Right cardiac atrium (tissue), 5 donors: Measurements from ENCODE around the gene MFAP1. TPM values are rescaled to one million over a fixed set of nuclear protein-coding genes. Genes with fewer than 3 reads are reported as not detected.

ENCODE experiments used
- ATAC-seq, 2 donors: fragments of 200-7000 bp; cut with Tn5 transposase; one replicate each; pipeline versions ENCODE4 v1.8.0 to v1.9.1; 2020; ENCODE audit warnings: moderate library complexity in 2 of 2, mild to moderate bottlenecking in 1 of 2
- DNase-seq, 3 donors: peaks; one replicate each; pipeline ENCODE4 v3.0.0-alpha.2; 2020
- H3K27ac ChIP-seq: one replicate; pipeline ENCODE4 v1.5.1; 2013; ENCODE audit warnings: mild to moderate bottlenecking, low read length, control low read depth, moderate library complexity
- H3K27me3 ChIP-seq: one replicate; pipeline ENCODE4 v1.6.1; 2013; ENCODE audit not compliant: control insufficient read depth, insufficient read depth
- H3K4me1 ChIP-seq: one replicate; pipeline ENCODE4 v1.6.1; 2013; ENCODE audit warnings: low read length; ENCODE audit not compliant: control insufficient read depth, insufficient read depth
- H3K4me3 ChIP-seq: one replicate; pipeline ENCODE4 v1.5.1; 2013; ENCODE audit warnings: low read length, control low read depth
- H3K9me3 ChIP-seq: one replicate; pipeline ENCODE4 v1.6.1; 2013; ENCODE audit warnings: low read length; ENCODE audit not compliant: control insufficient read depth
- WGBS: extraction: QIAGEN DNeasy Blood & Tissue Kit; methylation state at CpG from one replicate; pipeline ENCODE4 v1.1.7; 2013; 5-methylcytosine and 5-hydroxymethylcytosine counted together
- intact Hi-C, 4 donors: fragments of 100-400 bp; cut with DNase I; formaldehyde crosslinking; loops; one replicate each; pipeline versions ENCODE4 v1.11.0 to v1.14.0; 2022 to 2023
- polyA plus RNA-seq: library from polyadenylated mRNA; stranded (reverse); fragments of 200-250 nt; gene quantifications from one replicate; pipeline ENCODE4 v1.2.3, GENCODE V29; 2013
- total RNA-seq, 4 donors: library from RNA; stranded (reverse); fragmentation: NEBNext Ultra II Directional; extraction: Animal tissue kit (Norgen Biotek cat#: 25700); gene quantifications; one replicate each; pipeline ENCODE4 v1.2.1, GENCODE V29; 2021
- donor health status: healthy with polysubstance abuse.
- donor health status: DM: no; HTN: yes; CAD: no.
- donor health status: DM: no; HTN: no; CAD: no.
- donor health status: DM: no; HTN: yes; CAD: no; lungs with severe emphysema.
- donor health status: DM: yes; HTN: yes; CAD: no.

Gene MFAP1
- total and polyA plus RNA-seq, 5 donors, result 17.4 to 21.2 (median 19.7) TPM

GRCh38 chr15:43795197-43795596, 29.3 kb downstream of the MFAP1 start:
- Histone ChIP-seq H3K27me3 (no peaks in the 10 kb centered on the region), H3K9me3 (no peaks in the 10 kb centered on the region), H3K27ac (peak overlapping the region; percentile 71), H3K4me3 (no peak overlapping the region), H3K4me1 (peaks cover 32% of the 10 kb centered on the region)
- no peak for DNase-seq
- WGBS, result 88% methylated on average over 2 of the region's 2 CpGs
- ATAC-seq, result no peak
- intact Hi-C loops, result no loop called here

- peak in 1 of 2 donors; percentile 5 for ATAC-seq
- peak in 2 of 3 donors; percentile 38 to 64 for DNase-seq
- Histone ChIP-seq H3K4me1 (peaks cover 27% of the 10 kb centered on the region), H3K9me3 (no peaks in the 10 kb centered on the region), H3K27me3 (no peaks in the 10 kb centered on the region), H3K27ac (peak overlapping the region; percentile 71), H3K4me3 (no peak overlapping the region)
- 51% methylated on average over 9 of the region's 9 CpGs for WGBS
- intact Hi-C loops, result no loop called here
Measured at GRCh38 chr15:43794269-43795037, 30.0 kb downstream of the MFAP1 start.

DNA sequence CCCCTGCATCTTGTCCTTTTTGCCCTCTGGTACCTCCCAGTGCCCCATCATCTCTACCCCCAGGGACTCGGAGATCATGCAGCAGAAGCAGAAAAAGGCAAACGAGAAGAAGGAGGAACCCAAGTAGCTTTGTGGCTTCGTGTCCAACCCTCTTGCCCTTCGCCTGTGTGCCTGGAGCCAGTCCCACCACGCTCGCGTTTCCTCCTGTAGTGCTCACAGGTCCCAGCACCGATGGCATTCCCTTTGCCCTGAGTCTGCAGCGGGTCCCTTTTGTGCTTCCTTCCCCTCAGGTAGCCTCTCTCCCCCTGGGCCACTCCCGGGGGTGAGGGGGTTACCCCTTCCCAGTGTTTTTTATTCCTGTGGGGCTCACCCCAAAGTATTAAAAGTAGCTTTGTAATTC, 30.8 kb downstream of the MFAP1 start:
- H3K27ac ChIP-seq, result peak overlapping the region; percentile 97
- no peak for ATAC-seq
- intact Hi-C loops, result no loop called here
- H3K4me1 ChIP-seq, result peaks cover 27% of the 10 kb centered on the region
- no peaks in the 10 kb centered on the region for H3K9me3 ChIP-seq
- no peaks in the 10 kb centered on the region for H3K27me3 ChIP-seq
- WGBS, result 72% methylated on average over 10 of the region's 10 CpGs
- peak overlapping the region; percentile 74 for H3K4me3 ChIP-seq
- peak in 1 of 3 donors; percentile 61 for DNase-seq

GRCh38 chr15:43792761-43793476, 31.6 kb downstream of the MFAP1 start:
- peak in 1 of 2 donors; percentile 48 for ATAC-seq
- H3K4me3 ChIP-seq, result peak overlapping the region; percentile 74
- H3K27ac ChIP-seq, result peak overlapping the region; percentile 97
- H3K4me1 ChIP-seq, result peaks cover 27% of the 10 kb centered on the region
- intact Hi-C loops, result no loop called here
- no peaks in the 10 kb centered on the region for H3K27me3 ChIP-seq
- no peaks in the 10 kb centered on the region for H3K9me3 ChIP-seq
- 1% methylated on average over 33 of the region's 33 CpGs for WGBS
- DNase-seq, result peak; percentile 62 to 80 (median 67)

DNA sequence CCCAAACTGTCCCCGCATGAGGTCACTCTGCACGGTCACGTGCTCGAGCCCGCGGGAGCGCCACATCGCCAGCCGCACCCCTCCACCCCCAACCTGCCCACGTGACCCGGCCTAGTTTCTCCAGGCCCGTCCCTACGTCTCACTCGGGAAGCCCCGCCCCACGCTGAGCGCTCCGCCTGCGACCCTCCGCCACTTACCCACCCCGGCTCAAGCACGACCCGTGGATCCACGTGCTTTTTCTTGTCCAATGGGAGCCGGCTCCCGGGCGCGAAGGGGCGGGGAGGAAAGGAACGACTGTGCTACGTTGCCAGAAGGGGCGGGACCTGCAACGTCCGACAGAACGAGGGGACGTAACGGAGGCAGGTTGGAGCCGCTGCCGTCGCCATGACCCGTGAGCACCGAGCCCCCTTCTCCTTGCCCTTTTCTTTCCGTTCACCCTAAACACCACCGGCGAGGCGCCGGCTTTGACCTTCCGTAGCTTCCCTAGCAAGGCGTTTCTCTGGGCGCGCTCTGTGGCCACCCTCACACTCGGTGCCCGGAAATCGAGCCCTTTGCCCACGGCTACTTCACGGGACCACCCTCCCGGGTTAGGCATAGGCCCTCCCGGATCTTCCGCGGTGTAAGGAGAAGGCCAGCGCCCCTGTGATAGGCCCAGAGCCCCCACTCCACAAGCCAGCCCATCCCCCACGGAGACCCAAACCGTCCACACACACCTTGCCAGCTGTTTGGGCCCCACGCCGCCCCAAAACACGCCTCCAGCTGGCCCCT, 32.3 kb downstream of the MFAP1 start, which contains the start of gene SERF2:
SERF2 (plus strand) TSS at position 328 of the 768 bp plus-strand sequence; CDS start at position 385, 57 bp downstream.
- under 1% methylated on average over 66 of the region's 66 CpGs for WGBS
- Histone ChIP-seq H3K9me3 (no peaks in the 10 kb centered on the region), H3K4me1 (peaks cover 23% of the 10 kb centered on the region), H3K27me3 (no peaks in the 10 kb centered on the region), H3K27ac (peak within 1 kb of the TSS; percentile 97), H3K4me3 (peak within 1 kb of the TSS; percentile 74)
- intact Hi-C loops, result no loop called here
- DNase-seq (peak; percentile 100), ATAC-seq (peak; percentile 96 to 98)

- Histone ChIP-seq H3K4me3 (no peak overlapping the region), H3K9me3 (no peaks in the 10 kb centered on the region), H3K27me3 (no peaks in the 10 kb centered on the region), H3K4me1 (peaks cover 7% of the 10 kb centered on the region), H3K27ac (no peak overlapping the region)
- DNase-seq (no peak), ATAC-seq (no peak)
- 94% methylated on average over 3 of the region's 3 CpGs for WGBS
- intact Hi-C loops, result no loop called here
Measured at GRCh38 chr15:43789409-43789808, 35.1 kb downstream of the MFAP1 start.

GRCh38 chr15:43779016-43779415, 45.5 kb downstream of the MFAP1 start:
- no peak for ATAC-seq
- WGBS, result 92% methylated on average over 1 of the region's 1 CpG
- Histone ChIP-seq H3K27ac (no peak overlapping the region), H3K4me3 (no peak overlapping the region), H3K4me1 (no peaks in the 10 kb centered on the region), H3K9me3 (no peaks in the 10 kb centered on the region), H3K27me3 (no peaks in the 10 kb centered on the region)
- intact Hi-C loops, result no loop called here
- no peak for DNase-seq

DNA sequence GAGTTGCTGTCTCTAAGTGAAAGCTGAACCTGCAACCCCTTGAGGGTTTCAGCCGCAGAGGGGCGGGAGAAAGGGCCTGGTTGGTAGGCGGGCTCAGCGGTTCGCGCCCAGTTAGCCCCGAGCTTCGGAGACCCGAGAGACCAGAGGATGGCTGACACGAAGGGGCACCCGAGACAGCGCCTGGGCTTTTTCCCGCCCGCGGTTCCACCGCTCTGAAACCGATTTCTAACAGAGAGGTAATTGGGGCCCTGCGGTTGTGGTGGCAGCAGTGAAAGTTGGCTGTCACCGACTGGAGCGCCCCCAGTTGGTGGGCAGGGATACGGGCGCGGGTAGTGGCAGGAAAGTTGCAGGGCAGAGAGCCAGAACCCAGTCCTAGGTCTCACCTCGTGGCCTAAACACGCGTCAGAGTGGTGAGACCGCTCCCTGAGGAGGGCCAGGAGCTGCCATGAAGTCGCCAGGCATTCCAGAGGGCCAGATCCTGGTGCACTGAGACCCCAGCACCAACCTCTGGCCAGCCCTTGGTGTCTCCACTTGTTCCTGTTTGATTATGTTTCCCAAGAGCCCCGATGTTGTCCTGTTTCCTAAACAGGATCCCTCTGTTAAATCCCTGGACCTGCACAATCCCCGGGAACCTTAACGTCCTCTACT, 47.1 kb downstream of the MFAP1 start:
- Histone ChIP-seq H3K27me3 (no peaks in the 10 kb centered on the region), H3K4me1 (no peaks in the 10 kb centered on the region), H3K9me3 (no peaks in the 10 kb centered on the region), H3K4me3 (peak overlapping the region; percentile 75), H3K27ac (peak overlapping the region; percentile 75)
- ATAC-seq (peak; percentile 84 to 87), DNase-seq (peak; percentile 83 to 91 (median 90))
- WGBS, result 3% methylated on average over 31 of the region's 31 CpGs
- intact Hi-C loops, result no loop called here

DNA sequence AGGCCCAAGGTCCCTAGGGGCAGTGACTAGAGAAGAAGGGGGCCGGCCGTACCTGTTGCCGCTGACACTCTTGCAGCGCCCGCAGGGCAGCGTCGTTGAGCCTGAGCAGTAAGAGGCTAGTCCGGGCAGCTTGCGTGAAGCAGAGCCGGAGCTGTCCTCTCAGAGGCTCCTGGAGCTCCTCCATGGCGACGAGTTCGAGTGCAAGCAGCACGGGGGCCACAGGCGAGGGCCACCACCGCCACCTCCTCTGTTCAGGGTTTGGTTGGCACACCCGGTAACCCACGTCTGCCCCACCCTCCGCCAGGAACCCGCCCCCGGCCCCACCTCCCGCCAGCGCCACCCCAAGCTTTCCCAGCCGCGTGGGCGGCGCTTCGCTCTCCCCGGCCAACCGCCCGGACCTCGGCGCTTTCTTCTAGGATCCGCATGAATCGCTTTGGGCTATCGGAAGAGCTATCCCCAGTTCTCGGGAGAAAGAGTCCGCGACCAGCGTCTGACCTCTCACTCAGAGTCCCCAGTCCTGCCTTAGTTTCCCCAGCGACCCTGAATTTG, 47.7 kb downstream of the MFAP1 start, which contains the start of gene ELL3:
ELL3 (minus strand) TSS at position 249 of the 549 bp plus-strand sequence; CDS start at position 184, 65 bp downstream.
- Histone ChIP-seq H3K27me3 (no peaks in the 10 kb centered on the region), H3K4me1 (no peaks in the 10 kb centered on the region), H3K27ac (peak within 1 kb of the TSS; percentile 75), H3K4me3 (peak within 1 kb of the TSS; percentile 75), H3K9me3 (no peaks in the 10 kb centered on the region)
- ATAC-seq, result peak; percentile 91 to 93
- under 1% methylated on average over 41 of the region's 41 CpGs for WGBS
- peak; percentile 84 to 92 (median 92) for DNase-seq
- intact Hi-C loops, result no loop called here

DNA sequence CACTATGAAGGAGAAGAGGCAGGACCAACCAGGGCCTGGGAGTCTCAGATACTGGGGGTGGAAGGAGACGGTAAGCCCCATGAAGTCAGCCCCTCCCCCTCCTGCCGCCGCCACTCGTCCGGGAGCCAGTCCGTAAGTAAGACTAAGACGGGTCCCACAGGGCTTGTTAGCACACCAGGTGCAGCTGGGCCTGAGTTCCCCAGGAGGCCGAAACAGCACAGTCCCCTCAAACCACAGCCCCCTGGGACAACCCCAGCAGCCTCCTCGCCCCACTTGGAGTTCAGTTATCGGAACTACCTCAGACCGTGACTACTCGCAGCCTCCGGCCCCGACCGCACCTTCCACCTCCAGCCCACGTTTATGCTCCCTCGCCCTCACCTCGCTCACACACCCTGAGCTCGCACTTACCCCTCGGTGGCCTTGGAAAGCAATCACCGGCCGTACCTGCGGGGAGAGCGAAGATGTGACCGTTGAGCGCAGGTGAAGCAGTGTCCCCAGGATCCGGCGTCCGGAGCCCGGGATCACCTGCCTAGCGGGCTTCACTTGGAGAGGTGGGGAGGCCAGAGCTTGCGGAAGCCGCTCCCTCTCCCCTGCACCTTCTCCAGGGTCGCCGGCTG, 48.3 kb downstream of the MFAP1 start:
- Histone ChIP-seq H3K27me3 (no peaks in the 10 kb centered on the region), H3K27ac (peak overlapping the region; percentile 26), H3K4me3 (peak overlapping the region; percentile 75), H3K4me1 (no peaks in the 10 kb centered on the region), H3K9me3 (no peaks in the 10 kb centered on the region)
- intact Hi-C loops, result no loop called here
- peak; percentile 4 to 6 for ATAC-seq
- 31% methylated on average over 35 of the region's 35 CpGs for WGBS
- DNase-seq, result peak; percentile 37 to 68 (median 67)
